ENCODE results near the gene PRR19. TPM values are rescaled to one million over a fixed set of nuclear protein-coding genes. Genes with fewer than 3 reads are reported as not detected.

The PRR19 gene
- total RNA-seq, 1 experiment from 2014 or later = 0.93 TPM

GRCh38 chr19:42297039-42297438 is 4.9 kb upstream of the PRR19 start:
- no TSS peak for BruUV-seq (replicated peaks)
- H3K27ac ChIP-seq (ENCODE audit: low read depth, low read length) = no peak overlapping the region
- DNase-seq (ENCODE audit: low read depth, low spot score) (no peak), ATAC-seq (no peak)
- H3K9me3 ChIP-seq (ENCODE audit: control insufficient read depth in 1 of 2, insufficient read depth in 1 of 2, low read depth in 1 of 2, low read length in 2 of 2) = no peaks in the 10 kb centered on the region
- RAD21 ChIA-PET (ENCODE audit: low non-redundant PET in 1 of 2, low total read pairs in 2 of 2, uncharacterized antibody in 2 of 2, unreplicated experiment in 2 of 2) = no interaction called here
- no peak overlapping the region for H3K4me2 ChIP-seq (ENCODE audit: low read length)
- H2AFZ ChIP-seq (ENCODE audit: low read depth, low read length, poor library complexity, severe bottlenecking) = no peak overlapping the region
- no peak overlapping the region for H3K9ac ChIP-seq (ENCODE audit: low read length)
- intact Hi-C loops (cut with micrococcal nuclease) = loop anchor here (2.0 kb wide), 1 partner anchor 50 kb away; no protein-coding TSS in a partner anchor
- no peaks in the 10 kb centered on the region for H3K9me2 ChIP-seq (ENCODE audit: insufficient read depth)
- TF ChIP-seq MAX (IDR thresholded peaks at IDR 0.05) (no peak), JUND (IDR thresholded peaks at IDR 0.05) (no peak), ZFX (IDR thresholded peaks at IDR 0.05) (no peak), EZH2 (IDR thresholded peaks at IDR 0.05) (no peak), FOSL1 (IDR thresholded peaks at IDR 0.05; ENCODE audit: low read depth) (no peak), CEBPB (IDR thresholded peaks at IDR 0.05; ENCODE audit: low read depth) (no peak), SRF (IDR thresholded peaks at IDR 0.05; ENCODE audit: low read depth) (no peak), EZH2phosphoT487 (IDR thresholded peaks at IDR 0.05; ENCODE audit: borderline replicate concordance) (no peak), CBX3 (IDR thresholded peaks at IDR 0.05; ENCODE audit: low read depth) (no peak), ZBTB33 (IDR thresholded peaks at IDR 0.05; ENCODE audit: extremely low read depth, insufficient replicate concordance, low read length) (no peak)
- POLR2A ChIA-PET = interaction anchor here (0.6 kb wide), 1 partner anchor 67 kb away, joined by 3 read pairs; no protein-coding TSS in a partner anchor
- H3K4me1 ChIP-seq (ENCODE audit: control insufficient read depth in 1 of 2, insufficient read depth in 2 of 2, low read length in 2 of 2) = peaks cover 19 to 24% of the 10 kb centered on the region in 2 experiments
- H3K79me2 ChIP-seq (ENCODE audit: insufficient read depth, low read length) = peaks cover 10% of the 10 kb centered on the region; the same call in 1 of the 2 replicates
- H3K27me3 ChIP-seq (ENCODE audit: insufficient read depth, low read length) = no peaks in the 10 kb centered on the region
- CTCF ChIA-PET = interaction anchor here (1.0 to 3.0 kb wide), 4 partner anchors 17 to 164 kb away, joined by 3 to 26 read pairs (median 5); partner anchors contain the start of gene POU2F2
- no peaks in the 10 kb centered on the region for H4K20me1 ChIP-seq (ENCODE audit: insufficient read depth)
- no peak overlapping the region for H3K4me3 ChIP-seq (replicated peaks in 1 of 2; ENCODE audit: low read depth in 1 of 2, low read length in 2 of 2)
- peaks cover 4 to 8% of the 10 kb centered on the region in 2 experiments; a peak in 3 of 4 replicates for H3K36me3 ChIP-seq (ENCODE audit: control insufficient read depth in 1 of 2, insufficient read depth in 2 of 2, low read length in 2 of 2)

Measured in HCT116 (cell line).